Stimulated activated CD4-positive, alpha-beta T cell treated with anti-CD3 and anti-CD28 coated beads, Interleukin-2, amount 100 ng/mL, for 24 hours (primary cell): ENCODE data around the gene PCSK5.

Experiments used
- DNase-seq, 2 donors: peaks; one replicate each; pipeline ENCODE4 v3.0.0-alpha.2; 2020

PCSK5 gene

GRCh38 chr9:76203373-76203772 is 312.9 kb downstream of the PCSK5 start:
- no peak for DNase-seq

DNA sequence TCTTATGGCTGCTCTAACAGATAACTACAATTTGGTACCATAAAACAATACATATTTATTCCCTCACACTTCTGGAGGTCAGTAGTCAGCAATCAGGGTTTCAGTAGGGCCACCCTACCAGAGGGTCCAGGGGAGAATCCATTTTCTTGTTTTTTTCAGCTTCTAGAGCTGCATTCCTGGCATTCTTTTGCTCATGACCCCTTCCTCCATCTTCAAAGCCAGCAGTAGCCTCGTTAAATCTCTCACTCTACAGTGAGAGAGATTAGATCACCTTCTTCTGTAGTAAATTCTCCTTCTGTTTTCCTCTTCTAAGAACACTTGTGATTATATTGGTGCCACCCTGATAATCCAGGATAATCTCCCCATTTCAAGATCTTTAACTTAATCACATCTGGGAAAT is 316.3 kb downstream of the PCSK5 start:
- no peak for DNase-seq

DNA sequence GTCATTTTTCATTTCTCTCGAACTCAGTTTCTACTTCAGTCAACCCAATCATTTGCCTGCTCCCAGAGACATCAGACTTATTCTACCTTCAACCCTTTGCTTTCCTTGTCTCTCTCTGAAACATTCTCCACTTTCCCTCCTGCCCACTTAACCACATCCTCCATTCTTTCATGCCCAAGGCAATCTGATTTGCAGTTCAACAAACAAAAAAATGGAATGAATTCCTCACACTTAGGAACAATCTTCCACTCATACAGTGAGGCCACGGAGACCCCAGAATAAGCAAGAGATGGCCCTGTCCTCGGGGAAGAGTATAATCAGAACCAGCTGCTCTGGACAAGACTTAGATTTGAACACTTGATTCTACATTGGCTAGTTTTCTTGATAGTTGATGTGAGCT is 323.3 kb downstream of the PCSK5 start:
- DNase-seq, result no peak

- no peak for DNase-seq
Observed at GRCh38 chr9:76215066-76215465, 324.6 kb downstream of the PCSK5 start.

DNA sequence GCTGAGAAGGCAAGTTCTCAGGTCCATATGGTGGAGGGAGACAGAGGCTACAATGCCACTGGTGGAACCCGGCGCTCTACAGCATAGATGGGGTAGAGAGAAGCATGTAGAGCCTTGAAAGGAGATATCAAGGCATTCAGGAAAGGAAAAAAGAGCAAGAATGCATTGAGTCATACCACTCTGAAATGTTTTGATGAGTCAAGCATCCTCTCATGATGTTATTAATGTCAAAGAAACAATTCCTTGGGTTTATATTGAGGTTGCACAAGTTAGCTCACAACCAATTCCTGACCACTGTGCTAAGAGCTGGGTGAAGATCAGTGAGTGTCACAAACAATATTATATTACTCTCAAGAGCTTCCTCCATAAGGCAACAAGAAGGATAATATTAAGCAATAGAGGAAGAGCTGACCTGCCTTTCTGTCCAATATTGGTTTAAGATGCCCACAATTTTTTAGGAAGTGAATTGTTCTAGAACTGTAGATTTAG is 325.7 kb downstream of the PCSK5 start:
- DNase-seq, result no peak

- no peak for DNase-seq
Observed at GRCh38 chr9:76218117-76218885, 327.8 kb downstream of the PCSK5 start.

DNA sequence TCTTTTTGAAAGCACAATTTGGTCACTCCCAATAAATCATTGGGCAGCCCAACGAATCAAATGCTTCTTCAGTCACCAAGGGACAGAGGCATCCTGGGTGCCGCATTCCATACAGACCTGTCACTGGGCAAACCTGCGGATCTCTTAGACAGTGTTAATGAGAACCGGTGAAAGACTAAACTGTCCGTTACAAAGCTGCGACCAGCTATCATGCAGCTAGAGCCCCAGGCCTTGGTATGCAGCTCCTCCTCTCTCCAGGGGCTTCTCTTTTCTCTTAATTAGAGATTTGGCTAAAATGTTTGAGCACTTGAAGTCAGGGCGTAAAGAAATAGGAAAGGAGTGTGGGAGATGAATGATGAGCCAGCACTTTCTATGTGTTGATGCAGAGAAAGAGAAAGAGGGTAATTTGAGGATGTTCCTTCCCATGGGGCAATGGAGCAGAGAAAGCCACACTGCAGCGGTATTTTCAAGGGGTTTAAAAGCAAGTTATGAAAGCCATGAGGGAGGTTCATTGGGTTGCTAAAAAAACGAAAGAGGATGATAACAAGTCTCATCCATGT is 328.5 kb downstream of the PCSK5 start:
- DNase-seq, result no peak

DNA sequence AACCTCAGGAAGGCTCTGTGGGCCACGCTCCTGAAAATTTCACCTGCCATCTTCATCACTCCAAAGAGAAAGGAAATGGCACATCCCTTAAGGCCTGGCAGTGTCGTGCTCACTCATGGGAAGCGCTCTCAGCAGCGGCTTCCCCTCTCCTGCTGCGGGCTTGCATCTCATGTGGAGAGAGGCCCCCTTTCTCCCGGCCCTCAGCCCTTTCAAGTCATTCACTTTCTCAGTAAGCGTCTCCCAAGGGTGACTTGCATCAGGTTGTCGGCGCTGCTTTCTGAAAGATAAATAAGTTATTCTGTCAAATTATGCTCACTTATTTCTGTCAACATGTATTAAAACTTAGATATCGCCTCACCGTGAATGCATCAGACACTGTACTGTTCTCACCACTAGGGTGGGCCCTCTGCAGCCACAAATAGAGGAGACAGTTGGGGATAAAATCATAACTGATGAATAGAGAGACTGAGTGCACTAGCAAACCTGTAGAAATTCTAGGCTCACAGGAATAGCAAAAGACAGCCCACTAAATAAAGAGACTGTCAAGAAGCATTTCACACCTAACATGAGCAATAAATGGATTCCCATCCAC is 329.2 kb downstream of the PCSK5 start:
- no peak for DNase-seq

DNA sequence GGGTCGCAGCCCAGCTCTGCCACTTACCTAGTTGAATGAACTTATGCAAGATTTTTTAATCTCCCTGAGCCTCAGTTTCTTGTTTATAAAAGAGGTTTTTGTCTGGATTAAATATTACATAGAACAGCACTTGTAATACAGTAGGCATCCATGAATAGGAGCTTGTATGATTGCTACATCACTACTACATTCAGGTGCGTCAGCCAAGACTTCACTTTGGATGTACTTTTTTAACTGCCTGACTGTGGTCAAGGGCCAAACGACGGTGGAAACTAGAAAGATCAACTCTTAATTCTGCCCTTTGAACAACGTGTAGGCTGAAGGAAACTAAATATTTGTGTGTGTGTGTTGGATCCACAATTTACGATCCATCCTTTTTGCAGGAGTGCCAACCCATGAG is 330.9 kb downstream of the PCSK5 start:
- DNase-seq, result no peak

DNA sequence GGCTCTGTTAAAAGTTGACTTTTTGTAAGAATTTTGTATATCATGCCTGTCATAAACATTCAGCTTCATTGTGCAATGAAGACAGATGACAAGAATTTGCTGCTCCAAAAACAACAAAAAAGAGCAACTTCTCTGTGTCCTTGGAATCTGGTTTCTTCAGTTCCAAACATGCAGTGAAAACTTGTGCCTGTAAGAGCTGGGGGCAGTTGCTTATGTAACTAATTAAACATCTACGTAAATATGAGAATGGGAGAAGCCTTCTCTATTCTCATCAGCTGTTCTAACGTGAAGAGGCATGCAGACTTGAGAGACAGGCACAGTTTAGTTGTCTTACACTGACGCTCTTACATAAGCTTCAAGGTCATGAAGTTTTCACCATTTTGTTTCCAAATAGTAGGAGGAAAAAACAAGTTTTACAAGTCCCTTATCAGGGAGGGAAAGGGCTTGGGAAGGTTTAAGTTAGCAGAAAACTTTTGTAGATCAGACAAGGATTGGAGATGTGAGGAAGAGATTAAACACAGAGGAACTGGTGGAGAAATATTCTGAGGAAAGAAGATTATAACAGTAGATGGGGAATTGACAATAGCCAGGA is 333.4 kb downstream of the PCSK5 start:
- DNase-seq, result no peak

- DNase-seq, result no peak
Observed at GRCh38 chr9:76227156-76227555, 336.7 kb downstream of the PCSK5 start.

DNA sequence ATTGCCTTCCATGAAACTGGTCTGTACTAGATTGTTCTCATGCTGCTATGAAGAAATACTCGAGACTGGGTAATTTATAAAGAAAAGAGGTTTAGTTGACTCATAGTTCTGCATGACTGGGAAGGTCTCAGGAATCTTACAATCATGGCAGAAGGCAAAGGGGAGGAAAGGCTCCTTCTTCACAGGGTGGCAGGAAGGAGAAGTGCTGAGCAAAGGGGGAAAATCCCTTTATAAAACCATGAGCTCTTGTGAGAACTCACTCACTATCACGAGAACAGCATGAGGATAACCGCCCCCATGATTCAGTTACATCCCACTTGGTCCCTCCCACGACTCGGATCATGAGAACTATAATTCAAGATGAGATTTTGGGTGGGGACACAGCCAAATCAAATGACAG is 340.5 kb downstream of the PCSK5 start:
- no peak for DNase-seq

GRCh38 chr9:76232861-76233489 is 342.5 kb downstream of the PCSK5 start:
- DNase-seq, result no peak

DNA sequence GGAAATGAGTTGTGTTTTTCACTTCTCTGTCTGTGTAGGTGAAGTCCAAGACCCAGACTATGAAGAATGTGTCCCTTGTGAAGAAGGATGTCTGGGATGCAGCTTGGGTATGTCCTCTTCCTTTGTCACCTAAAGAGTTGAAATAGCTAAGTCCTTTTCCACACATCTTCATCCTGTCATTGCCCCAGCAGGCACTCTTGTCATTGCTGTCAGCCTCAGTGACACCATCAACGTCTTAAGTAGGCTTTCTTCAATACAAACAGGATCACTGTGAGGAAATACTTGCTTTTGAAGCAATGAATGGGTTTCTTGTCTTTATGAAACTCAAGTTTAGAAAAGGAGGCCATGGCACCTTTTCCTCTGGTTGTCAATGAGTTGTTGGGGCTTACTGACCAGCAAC is 350.1 kb downstream of the PCSK5 start:
- DNase-seq, result no peak

DNA sequence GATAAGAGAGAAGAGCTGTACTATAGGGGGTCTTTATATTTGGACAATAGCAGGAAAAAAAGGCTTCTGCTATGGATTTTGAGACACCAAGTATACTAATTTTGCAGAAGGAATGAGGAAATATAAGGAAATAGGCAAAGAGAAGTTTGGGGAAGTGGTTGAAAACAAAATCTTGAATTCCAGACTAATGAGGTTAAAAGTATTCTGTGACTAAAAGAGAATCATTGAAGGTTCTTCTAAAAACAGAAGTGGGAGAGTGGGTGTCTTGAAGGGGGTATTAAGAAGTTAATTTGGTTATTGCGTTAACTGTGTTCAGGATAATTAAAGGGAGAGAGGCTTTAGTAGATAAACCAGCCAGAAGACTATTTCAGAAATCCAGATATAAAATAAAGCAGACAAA is 355.0 kb downstream of the PCSK5 start:
- no peak for DNase-seq

DNA sequence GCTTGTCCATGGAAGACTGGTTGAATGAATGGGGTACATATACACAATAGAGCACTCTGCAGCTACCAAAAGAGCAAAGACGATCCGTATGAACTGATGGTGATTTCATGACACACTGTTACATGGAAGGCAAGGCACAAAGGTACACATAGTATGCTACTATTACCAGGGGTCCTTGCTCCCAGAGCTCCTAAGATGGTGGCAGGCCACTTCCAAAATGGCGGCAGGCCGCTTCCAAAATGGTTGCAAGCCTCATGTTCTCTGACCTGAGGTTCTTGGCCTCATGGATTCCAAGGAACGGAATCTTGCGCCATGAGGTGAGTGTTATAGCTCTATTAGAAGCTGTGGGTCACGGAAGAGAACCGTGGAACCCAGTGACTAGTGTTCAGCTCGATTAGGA is 356.2 kb downstream of the PCSK5 start:
- no peak for DNase-seq

- no peak for DNase-seq
Observed at GRCh38 chr9:76247426-76247825, 357.0 kb downstream of the PCSK5 start.

DNA sequence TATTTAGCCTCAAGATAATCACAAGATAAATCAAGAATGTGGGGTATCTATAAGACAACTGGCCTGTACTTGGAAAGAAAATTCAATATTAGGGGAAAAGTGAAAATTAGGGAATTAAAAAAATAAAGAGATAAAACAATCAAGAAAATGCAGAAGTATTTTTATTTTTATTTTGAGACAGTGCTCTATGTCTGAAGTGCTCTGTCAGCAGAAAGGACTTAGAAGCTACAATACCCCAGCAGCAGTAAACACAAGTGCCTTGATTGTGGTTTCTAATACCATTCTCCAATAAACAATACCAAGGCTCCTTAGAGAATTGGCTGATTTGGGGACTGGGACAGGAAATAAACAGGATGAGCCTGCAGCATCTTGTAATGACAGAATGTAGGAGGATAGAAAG is 358.8 kb downstream of the PCSK5 start:
- no peak for DNase-seq

- no peak for DNase-seq
Observed at GRCh38 chr9:76255781-76256455, 365.4 kb downstream of the PCSK5 start.

- DNase-seq, result no peak
Observed at GRCh38 chr9:76257311-76257710, 366.8 kb downstream of the PCSK5 start.

- no peak for DNase-seq
Observed at GRCh38 chr9:76266649-76267283, 376.3 kb downstream of the PCSK5 start.

DNA sequence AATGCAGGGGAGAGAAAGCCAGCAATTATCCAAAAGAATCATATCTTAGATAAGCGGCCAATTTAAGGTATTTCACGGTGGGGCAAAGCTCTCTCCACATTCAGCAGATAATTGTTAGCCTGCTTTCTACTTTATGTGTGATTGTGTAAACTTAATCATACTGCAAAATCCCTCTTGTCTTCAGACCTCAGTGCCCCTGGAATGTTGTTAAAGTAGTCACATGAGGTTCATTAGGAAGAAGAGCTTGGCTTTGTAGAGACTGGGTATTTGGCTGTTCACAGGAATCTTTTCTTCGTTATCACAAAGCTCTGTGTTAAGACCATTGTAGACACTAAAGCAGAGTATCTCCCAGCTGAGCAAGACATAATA is 376.8 kb downstream of the PCSK5 start:
- no peak for DNase-seq

DNA sequence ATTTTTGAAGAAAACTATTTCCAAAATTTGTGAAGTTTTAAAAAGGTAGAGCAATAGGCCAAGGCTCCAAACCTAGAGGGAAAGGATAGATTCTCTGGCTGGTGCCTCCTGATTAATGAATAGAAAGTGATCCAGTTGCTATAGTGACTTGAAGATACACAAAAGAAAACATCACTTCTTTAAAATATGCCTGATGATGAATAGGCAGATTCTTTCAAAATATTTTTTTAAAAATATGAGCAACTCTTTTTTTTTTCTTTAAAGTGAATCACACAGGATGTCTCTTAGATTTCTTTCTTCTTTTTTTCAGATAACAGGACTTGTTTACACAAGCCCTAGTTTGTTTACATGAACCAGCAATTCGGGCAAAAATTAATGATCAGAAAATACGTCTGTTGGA is 379.3 kb downstream of the PCSK5 start:
- no peak for DNase-seq
